Loucy (cell line): ENCODE results near the gene OR6V1.

ENCODE experiments used
- EZH2phosphoT487 ChIP-seq: fragments of 200-600 bp; IDR thresholded peaks from 2 replicates; pipeline ENCODE4 v1.6.1; 2018; ENCODE audit warnings: antibody characterized with exemption, mild to moderate bottlenecking, moderate library complexity, borderline replicate concordance
- TF ChIP-seq, protein P1 (sequence below): fragments of 200-600 bp; sonication (generic); conservative IDR thresholded peaks from 2 replicates; pipeline ENCODE4 v1.5.1; 2014; ENCODE audit warnings: mild to moderate bottlenecking, antibody characterized with exemption, low read length

DNA sequence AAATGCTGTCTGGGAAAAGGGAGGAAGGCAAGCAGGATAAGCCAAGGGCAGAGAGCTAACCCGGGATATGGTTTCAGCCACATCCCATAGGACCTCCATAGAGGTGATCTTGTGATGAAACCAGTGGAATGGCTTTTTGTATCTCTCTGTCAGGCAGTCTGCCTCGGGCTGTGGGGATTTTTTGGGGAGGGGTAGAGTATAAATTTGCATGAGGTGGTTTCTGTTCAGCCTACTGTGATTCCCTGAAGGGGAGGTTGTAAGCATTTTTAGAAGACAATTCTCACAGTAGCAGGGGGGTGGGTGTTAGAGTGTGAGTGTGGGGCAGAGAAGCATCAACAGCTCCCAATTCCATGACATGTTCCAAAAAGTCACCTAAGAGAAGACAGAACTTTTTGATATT, 37.1 kb upstream of the OR6V1 start:
- TF ChIP-seq, protein P1, sequence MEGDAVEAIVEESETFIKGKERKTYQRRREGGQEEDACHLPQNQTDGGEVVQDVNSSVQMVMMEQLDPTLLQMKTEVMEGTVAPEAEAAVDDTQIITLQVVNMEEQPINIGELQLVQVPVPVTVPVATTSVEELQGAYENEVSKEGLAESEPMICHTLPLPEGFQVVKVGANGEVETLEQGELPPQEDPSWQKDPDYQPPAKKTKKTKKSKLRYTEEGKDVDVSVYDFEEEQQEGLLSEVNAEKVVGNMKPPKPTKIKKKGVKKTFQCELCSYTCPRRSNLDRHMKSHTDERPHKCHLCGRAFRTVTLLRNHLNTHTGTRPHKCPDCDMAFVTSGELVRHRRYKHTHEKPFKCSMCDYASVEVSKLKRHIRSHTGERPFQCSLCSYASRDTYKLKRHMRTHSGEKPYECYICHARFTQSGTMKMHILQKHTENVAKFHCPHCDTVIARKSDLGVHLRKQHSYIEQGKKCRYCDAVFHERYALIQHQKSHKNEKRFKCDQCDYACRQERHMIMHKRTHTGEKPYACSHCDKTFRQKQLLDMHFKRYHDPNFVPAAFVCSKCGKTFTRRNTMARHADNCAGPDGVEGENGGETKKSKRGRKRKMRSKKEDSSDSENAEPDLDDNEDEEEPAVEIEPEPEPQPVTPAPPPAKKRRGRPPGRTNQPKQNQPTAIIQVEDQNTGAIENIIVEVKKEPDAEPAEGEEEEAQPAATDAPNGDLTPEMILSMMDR: no peak
- TF ChIP-seq EZH2phosphoT487: no peak
